Measurements from ENCODE around the gene FBXL3.

- TF ChIP-seq POLR2AphosphoS5 (IDR thresholded peaks at IDR 0.05; ENCODE audit: low read depth, low read length): no peak
- no peak for TF ChIP-seq POLR2A (IDR thresholded peaks at IDR 0.05; ENCODE audit: low read depth, low read length)
- TF ChIP-seq TAF1 (IDR thresholded peaks at IDR 0.05; ENCODE audit: borderline replicate concordance, low read depth, low read length): no peak
Measured at GRCh38 chr13:77013853-77014542, 13.0 kb downstream of the FBXL3 start.

Data from GM12892 (cell line).